AG04450 (cell line): ENCODE results near the gene ATP5F1E. TPM values are rescaled to one million over a fixed set of nuclear protein-coding genes. Genes with fewer than 3 reads are reported as not detected.
"Not testable (repeated sequence)": the region's sequence is repeated elsewhere in the genome, so short reads cannot be mapped to it uniquely, and the experiment has no call there.

Experiments
- CTCF ChIA-PET: fragments of 300-600, 350-600 bp; formaldehyde crosslinking; extraction: SDS; loops from one replicate; lab custom pipeline; 2022; ENCODE audit warnings: antibody characterized with exemption, inconsistent platforms; lab: Charles Lee
- POLR2A ChIA-PET: fragments of 350-600 bp; formaldehyde crosslinking; extraction: SDS; loops from one replicate; lab custom pipeline; 2021; ENCODE audit warnings: antibody characterized with exemption, inconsistent platforms; lab: Yijun Ruan, JAX
- DNase-seq: peaks from one replicate; pipeline ENCODE4 v3.0.0-alpha.2; 2011; ENCODE audit warnings: low read depth, low spot score
- H3K27ac ChIP-seq: one replicate; pipeline ENCODE4 v1.5.1; 2012; ENCODE audit warnings: low read depth, low read length, control low read depth
- H3K27me3 ChIP-seq: one replicate; pipeline ENCODE4 v1.6.0; 2012; ENCODE audit warnings: low read length; ENCODE audit not compliant: control insufficient read depth, insufficient read depth
- H3K4me3 ChIP-seq: 2 replicates; pipeline ENCODE4 v1.5.1; 2011; ENCODE audit warnings: mild to moderate bottlenecking, low read depth, low read length, control low read depth
- H3K9me3 ChIP-seq: 2 replicates; pipeline ENCODE4 v1.5.1; 2012; ENCODE audit warnings: low read length; ENCODE audit not compliant: control insufficient read depth, insufficient read depth
- CTCF ChIP-seq: IDR thresholded peaks from 2 replicates; pipeline ENCODE4 v1.5.1; 2011; ENCODE audit warnings: low read depth, low read length, control low read depth, inconsistent platforms
- polyA plus RNA-seq: library from polyadenylated mRNA; depleted of rRNA; stranded (reverse); fragments of >200 nt; gene quantifications from 2 replicates; pipeline ENCODE4 v1.2.3, GENCODE V29; 2011

ATP5F1E gene
- polyA plus RNA-seq, 1 experiment: 84.3 TPM

GRCh38 chr20:59044295-59044694, 12.2 kb upstream of the ATP5F1E start:
- no peak for TF ChIP-seq CTCF
- POLR2A ChIA-PET: interaction anchor here (4.4 kb wide), 1 partner anchor 12 kb away, joined by 24 read pairs; the partner anchor contains the start of gene ATP5F1E
- no peak for DNase-seq
- no peak overlapping the region for H3K27ac ChIP-seq
- no peaks in the 10 kb centered on the region for H3K27me3 ChIP-seq
- no peak overlapping the region for H3K4me3 ChIP-seq
- peaks cover 2% of the 10 kb centered on the region; the same call in 1 of the 2 replicates for H3K9me3 ChIP-seq
- CTCF ChIA-PET: interaction anchor here (0.5 to 1.7 kb wide), 3 partner anchors 11 to 206 kb away, joined by 4 to 8 read pairs (median 5); no protein-coding TSS in a partner anchor

- TF ChIP-seq CTCF: no peak
These were observed 11.6 kb upstream of the ATP5F1E start for GRCh38 chr20:59043698-59044097.

GRCh38 chr20:59042796-59043631, 10.9 kb upstream of the ATP5F1E start:
- Histone ChIP-seq H3K4me3 (peak overlapping the region; percentile 84), H3K27ac (no peak overlapping the region), H3K27me3 (no peaks in the 10 kb centered on the region), H3K9me3 (peaks cover 2% of the 10 kb centered on the region; the same call in 1 of the 2 replicates)
- TF ChIP-seq CTCF: no peak
- peak; percentile 73 for DNase-seq
- POLR2A ChIA-PET: interaction anchor here (1.3 to 4.4 kb wide), 2 partner anchors 11 to 152 kb away, joined by 4 to 24 read pairs; partner anchors contain the start of gene ATP5F1E
- CTCF ChIA-PET: interaction anchor here (1.7 kb wide), 2 partner anchors 12 to 45 kb away, joined by 4 to 5 read pairs; no protein-coding TSS in a partner anchor

More at GRCh38 chr20:59043698-59044097, 11.6 kb upstream of the ATP5F1E start:
- POLR2A ChIA-PET: interaction anchor here (1.3 to 4.4 kb wide), 2 partner anchors 12 to 152 kb away, joined by 4 to 24 read pairs; partner anchors contain the start of gene ATP5F1E
- no peak overlapping the region for H3K4me3 ChIP-seq
- DNase-seq: no peak
- CTCF ChIA-PET: interaction anchor here (0.5 to 1.7 kb wide), 3 partner anchors 11 to 205 kb away, joined by 4 to 8 read pairs (median 5); no protein-coding TSS in a partner anchor
- H3K9me3 ChIP-seq: peaks cover 2% of the 10 kb centered on the region; the same call in 1 of the 2 replicates
- no peak overlapping the region for H3K27ac ChIP-seq
- no peaks in the 10 kb centered on the region for H3K27me3 ChIP-seq

GRCh38 chr20:59042151-59042795, 10.1 kb upstream of the ATP5F1E start, which contains the start of gene PRELID3B:
TSS of gene PRELID3B (minus strand) at chr20:59042786. CDS start at chr20:59042730, 56 bp downstream.
- no peak for DNase-seq
- no peak for TF ChIP-seq CTCF
- Histone ChIP-seq H3K27ac (peak within 1 kb of the TSS; percentile 25), H3K9me3 (peaks cover 2% of the 10 kb centered on the region; the same call in 1 of the 2 replicates), H3K4me3 (peak within 1 kb of the TSS; percentile 84), H3K27me3 (no peaks in the 10 kb centered on the region)
- CTCF ChIA-PET: no interaction called here
- POLR2A ChIA-PET: interaction anchor here (1.3 to 4.4 kb wide), 2 partner anchors 10 to 151 kb away, joined by 4 to 24 read pairs; partner anchors contain the start of gene ATP5F1E

GRCh38 chr20:59041487-59041886, 9.4 kb upstream of the ATP5F1E start:
- not testable (repeated sequence) for H3K9me3 ChIP-seq, DNase-seq, H3K27me3 ChIP-seq, H3K27ac ChIP-seq
- ChIA-PET CTCF (interaction anchor here (1.5 kb wide), 1 partner anchor 9 kb away, joined by 3 read pairs; the partner anchor contains the start of gene ATP5F1E), POLR2A (interaction anchor here (4.4 kb wide), 1 partner anchor 9 kb away, joined by 24 read pairs; the partner anchor contains the start of gene ATP5F1E)
- peak overlapping the region; percentile 84 for H3K4me3 ChIP-seq
